HEK293T (cell line): Measurements from ENCODE around the gene ARMC6.

Experiments used
- CTCF ChIA-PET: fragments of 350-600 bp; formaldehyde crosslinking; extraction: SDS; loops from one replicate; lab custom pipeline; 2021; ENCODE audit warnings: antibody characterized with exemption, inconsistent platforms; lab: Yijun Ruan, JAX
- POLR2A ChIA-PET: fragments of 350-600 bp; formaldehyde crosslinking; extraction: SDS; loops from one replicate; lab custom pipeline; 2020; ENCODE audit warnings: antibody characterized with exemption, inconsistent platforms; lab: Yijun Ruan, JAX
- DNase-seq: peaks from one replicate; pipeline ENCODE4 v3.0.0; 2012; ENCODE audit warnings: mixed read lengths; ENCODE audit errors: extremely low spot score
- ARNT ChIP-seq: fragments of 450-650 bp; IDR thresholded peaks from 2 replicates; pipeline ENCODE4 v1.6.1; 2017; ENCODE audit warnings: mild to moderate bottlenecking
- BHLHE40 ChIP-seq: fragments of 450-650 bp; IDR thresholded peaks from 2 replicates; pipeline ENCODE4 v1.6.1; 2016; ENCODE audit warnings: mild to moderate bottlenecking, moderate library complexity, borderline replicate concordance
- CTBP1 ChIP-seq: fragments of 450-650 bp; IDR thresholded peaks from 2 replicates; pipeline ENCODE4 v1.6.1; 2016; ENCODE audit warnings: borderline replicate concordance
- ELF4 ChIP-seq: fragments of 450-650 bp; IDR thresholded peaks from 2 replicates; pipeline ENCODE4 v1.6.1; 2017; ENCODE audit warnings: antibody characterized with exemption
- FOXA1 ChIP-seq: fragments of 450-650 bp; IDR thresholded peaks from 2 replicates; pipeline ENCODE4 v1.6.1; 2016; ENCODE audit warnings: mild to moderate bottlenecking
- FOXK2 ChIP-seq: fragments of 450-650 bp; IDR thresholded peaks from 2 replicates; pipeline ENCODE4 v1.6.1; 2016; ENCODE audit warnings: mild to moderate bottlenecking
- FOXM1 ChIP-seq: fragments of 450-650 bp; IDR thresholded peaks from 2 replicates; pipeline ENCODE4 v1.6.1; 2017; ENCODE audit warnings: mild to moderate bottlenecking, borderline replicate concordance
- HDGF ChIP-seq: fragments of 450-650 bp; IDR thresholded peaks from 2 replicates; pipeline ENCODE4 v1.6.1; 2017; ENCODE audit warnings: antibody characterized with exemption, borderline replicate concordance
- L3MBTL2 ChIP-seq: fragments of 450-650 bp; conservative IDR thresholded peaks from 2 replicates; pipeline ENCODE4 v1.6.1; 2016; ENCODE audit warnings: mild to moderate bottlenecking
- LEF1 ChIP-seq: fragments of 450-650 bp; IDR thresholded peaks from 2 replicates; pipeline ENCODE4 v1.6.1; 2017; ENCODE audit warnings: mild to moderate bottlenecking, borderline replicate concordance
- NFRKB ChIP-seq: fragments of 450-650 bp; IDR thresholded peaks from 2 replicates; pipeline ENCODE4 v1.6.1; 2016; ENCODE audit warnings: mild to moderate bottlenecking, moderate library complexity
- SP1 ChIP-seq: fragments of 450-650 bp; IDR thresholded peaks from 2 replicates; pipeline ENCODE4 v1.6.1; 2017
- SUZ12 ChIP-seq: fragments of 450-650 bp; IDR thresholded peaks from 2 replicates; pipeline ENCODE4 v1.6.1; 2016; ENCODE audit warnings: mild to moderate bottlenecking
- TARDBP ChIP-seq: fragments of 450-650 bp; IDR thresholded peaks from 2 replicates; pipeline ENCODE4 v1.6.1; 2016
- ZNF384 ChIP-seq: fragments of 450-650 bp; IDR thresholded peaks from 2 replicates; pipeline ENCODE4 v1.6.1; 2016
- TF ChIP-seq, protein P1 (sequence below): fragments of 450-650 bp; IDR thresholded peaks from 2 replicates; pipeline ENCODE4 v1.6.1; 2016

The ARMC6 gene

DNA sequence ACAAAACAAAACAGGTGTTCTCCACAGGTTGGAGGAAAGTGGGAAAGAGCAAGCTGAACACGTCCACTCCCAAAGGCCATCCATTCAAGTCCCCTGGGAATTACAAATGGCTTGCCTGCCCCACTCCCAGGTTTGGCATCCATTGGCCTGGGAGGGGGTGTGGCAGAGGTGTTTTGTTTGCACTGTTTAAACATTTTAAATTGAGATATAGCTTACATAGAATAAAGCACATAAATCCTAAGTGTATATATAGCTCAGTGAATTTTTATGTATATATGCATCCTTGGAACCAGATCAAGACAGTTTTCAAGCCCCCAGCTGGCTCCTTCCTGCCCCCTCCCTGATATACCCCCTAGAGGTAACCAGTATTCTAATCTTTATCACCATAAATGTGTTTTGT lies 43.1 kb downstream of the ARMC6 start:
- ChIA-PET POLR2A (no interaction called here), CTCF (no interaction called here)
- TF ChIP-seq ARNT (no peak), NFRKB (no peak), CTBP1 (no peak), FOXM1 (no peak), BHLHE40 (no peak), ELF4 (no peak), TARDBP (no peak), SUZ12 (no peak), FOXK2 (no peak)
- TF ChIP-seq, protein P1, sequence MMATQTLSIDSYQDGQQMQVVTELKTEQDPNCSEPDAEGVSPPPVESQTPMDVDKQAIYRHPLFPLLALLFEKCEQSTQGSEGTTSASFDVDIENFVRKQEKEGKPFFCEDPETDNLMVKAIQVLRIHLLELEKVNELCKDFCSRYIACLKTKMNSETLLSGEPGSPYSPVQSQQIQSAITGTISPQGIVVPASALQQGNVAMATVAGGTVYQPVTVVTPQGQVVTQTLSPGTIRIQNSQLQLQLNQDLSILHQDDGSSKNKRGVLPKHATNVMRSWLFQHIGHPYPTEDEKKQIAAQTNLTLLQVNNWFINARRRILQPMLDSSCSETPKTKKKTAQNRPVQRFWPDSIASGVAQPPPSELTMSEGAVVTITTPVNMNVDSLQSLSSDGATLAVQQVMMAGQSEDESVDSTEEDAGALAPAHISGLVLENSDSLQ: no peak
- no peak for DNase-seq

- DNase-seq: no peak
- TF ChIP-seq SP1 (no peak), CTBP1 (no peak), FOXA1 (no peak), FOXM1 (no peak), TARDBP (no peak), NFRKB (no peak), LEF1 (no peak), ZNF384 (no peak), ELF4 (no peak), FOXK2 (no peak), SUZ12 (no peak), HDGF (no peak), L3MBTL2 (no peak), BHLHE40 (no peak), ARNT (no peak)
- TF ChIP-seq, protein P1: no peak
- ChIA-PET CTCF (no interaction called here), POLR2A (no interaction called here)
Observed at GRCh38 chr19:19077103-19077502, 43.7 kb downstream of the ARMC6 start.

DNA sequence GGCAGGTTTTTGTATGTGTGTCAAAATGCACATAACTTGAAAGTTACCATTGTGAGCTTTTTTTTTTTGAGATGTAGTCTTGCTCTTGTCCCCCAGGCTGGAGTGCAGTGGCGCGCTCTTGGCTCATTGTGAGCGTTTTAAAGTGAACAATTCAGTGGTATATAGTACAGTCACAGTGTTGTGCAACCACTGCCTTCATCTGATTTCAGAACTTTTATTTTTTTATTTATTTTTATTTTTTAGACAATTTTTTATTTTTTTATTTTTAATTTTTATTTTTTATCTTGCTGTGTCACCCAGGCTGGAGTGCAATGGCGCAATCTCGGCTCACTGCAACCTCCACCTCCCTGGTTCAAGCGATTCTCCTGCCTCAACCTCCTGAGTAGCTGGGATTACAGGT lies 45.4 kb downstream of the ARMC6 start:
- TF ChIP-seq, protein P1: no peak
- TF ChIP-seq FOXA1 (no peak), ARNT (no peak), FOXK2 (no peak), HDGF (no peak)
- ChIA-PET CTCF (no interaction called here), POLR2A (no interaction called here)
- DNase-seq: no peak

GRCh38 chr19:19079571-19079970 lies 46.2 kb downstream of the ARMC6 start:
- TF ChIP-seq HDGF (no peak), NFRKB (no peak), LEF1 (no peak)
- ChIA-PET CTCF (no interaction called here), POLR2A (no interaction called here)
- DNase-seq: no peak

- DNase-seq: no peak
- TF ChIP-seq LEF1 (no peak), SP1 (no peak), ELF4 (no peak), L3MBTL2 (no peak), ZNF384 (no peak), FOXA1 (no peak)
- TF ChIP-seq, protein P1: no peak
- ChIA-PET CTCF (no interaction called here), POLR2A (no interaction called here)
Observed at GRCh38 chr19:19081642-19082151, 48.3 kb downstream of the ARMC6 start.

DNA sequence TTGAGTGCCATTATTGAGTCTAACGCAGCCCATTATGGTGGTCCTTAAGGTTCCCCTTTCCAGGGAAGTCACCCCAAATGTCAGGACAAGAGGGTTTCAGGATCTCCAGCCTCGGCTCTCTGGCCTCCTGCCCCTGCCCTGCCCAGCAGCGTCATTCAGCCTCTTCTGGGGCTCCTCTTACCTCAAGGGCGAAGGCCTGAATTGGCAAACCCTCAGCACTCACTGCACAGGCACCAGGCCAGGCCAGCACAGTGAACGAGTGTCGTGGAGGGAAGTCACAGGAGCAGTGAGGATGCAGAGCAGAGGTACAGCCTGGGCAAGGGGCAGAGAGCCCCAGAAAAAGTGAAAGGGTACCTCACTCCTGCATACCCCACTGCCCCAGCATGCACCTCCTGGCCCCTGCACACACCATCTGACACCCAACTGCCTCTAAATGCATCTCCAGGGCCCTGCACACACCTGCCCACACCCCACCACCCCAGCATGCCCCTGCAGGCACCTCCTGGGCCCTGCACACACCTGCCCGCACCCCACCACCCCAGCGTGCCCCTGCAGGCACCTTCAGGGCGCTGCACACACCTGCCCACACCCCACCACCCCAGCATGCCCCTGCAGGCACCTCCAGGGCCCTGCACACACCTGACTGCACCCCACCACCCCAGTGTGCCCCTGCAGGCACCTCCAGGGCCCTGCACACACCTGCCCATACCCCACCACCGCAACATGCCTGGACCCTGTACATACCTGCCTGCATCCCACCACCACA lies 50.2 kb downstream of the ARMC6 start:
- no peak for DNase-seq
- POLR2A ChIA-PET: no interaction called here
- TF ChIP-seq NFRKB: no peak
- TF ChIP-seq SP1: no peak

DNA sequence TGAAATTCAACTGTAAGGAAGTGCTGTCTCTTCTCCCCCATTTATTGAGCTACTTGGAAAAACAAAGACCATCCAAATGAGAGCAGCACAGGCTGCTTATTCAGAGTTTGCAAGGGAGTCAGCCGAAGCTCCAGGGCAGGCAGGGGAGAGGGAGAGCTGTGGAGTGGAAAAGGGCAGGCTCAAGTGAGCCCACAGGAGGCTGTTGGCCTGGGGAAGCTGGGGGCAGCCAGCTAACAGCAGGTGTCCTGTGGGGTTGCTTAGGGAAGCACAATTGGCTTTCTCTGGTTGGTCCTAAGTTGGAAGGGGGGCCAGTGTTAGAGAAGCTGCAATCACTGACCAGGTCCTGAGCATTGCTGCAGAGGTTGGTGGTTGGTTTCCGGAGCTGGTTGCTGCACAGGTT lies 54.3 kb downstream of the ARMC6 start:
- TF ChIP-seq FOXK2 (no peak), SP1 (no peak), HDGF (no peak), FOXA1 (no peak), LEF1 (no peak), CTBP1 (no peak)
- TF ChIP-seq, protein P1: no peak
- ChIA-PET POLR2A (interaction anchor here (0.8 kb wide), 1 partner anchor 18 kb away, joined by 4 read pairs; no protein-coding TSS in a partner anchor), CTCF (no interaction called here)
- no peak for DNase-seq

More for the DNA sequence above, 50.2 kb downstream of the ARMC6 start:
- CTCF ChIA-PET: no interaction called here
